H9 (cell line): Measurements from ENCODE around the gene CTXN3. TPM values are rescaled to one million over a fixed set of nuclear protein-coding genes. Genes with fewer than 3 reads are reported as not detected.

Experiments
- DNase-seq: peaks from one replicate; pipeline ENCODE4 v3.0.0-alpha.2; 2017
- H2AFZ ChIP-seq: one replicate; pipeline ENCODE4 v1.6.1; 2013; ENCODE audit warnings: mild to moderate bottlenecking, low read length, control low read depth, moderate library complexity
- H2AK5ac ChIP-seq: 2 replicates; pipeline ENCODE4 v1.6.1; 2013; ENCODE audit warnings: low read length, control low read depth, mixed read lengths; ENCODE audit not compliant: insufficient read length
- H2BK120ac ChIP-seq: one replicate; pipeline ENCODE4 v1.6.1; 2013; ENCODE audit warnings: low read depth, mild to moderate bottlenecking, low read length, control low read depth, inconsistent platforms; ENCODE audit not compliant: poor library complexity, severe bottlenecking
- H2BK12ac ChIP-seq: 2 replicates; pipeline ENCODE4 v1.6.1; 2013; ENCODE audit warnings: low read length, control low read depth, mixed read lengths, low read depth; ENCODE audit not compliant: insufficient read length
- H2BK15ac ChIP-seq: 2 replicates; pipeline ENCODE4 v1.6.1; 2013; ENCODE audit warnings: low read depth, low read length, control low read depth
- H2BK20ac ChIP-seq: one replicate; pipeline ENCODE4 v1.6.1; 2013; ENCODE audit warnings: low read depth, mild to moderate bottlenecking, low read length, control low read depth, inconsistent platforms; ENCODE audit not compliant: poor library complexity, severe bottlenecking
- H2BK5ac ChIP-seq: 2 replicates; pipeline ENCODE4 v1.6.1; 2013; ENCODE audit warnings: low read length, control low read depth, mixed read lengths; ENCODE audit not compliant: insufficient read length
- H3K14ac ChIP-seq: 2 replicates; pipeline ENCODE4 v1.6.1; 2013; ENCODE audit warnings: low read length, control low read depth; ENCODE audit not compliant: insufficient read depth
- H3K18ac ChIP-seq: 2 replicates; pipeline ENCODE4 v1.6.1; 2013; ENCODE audit warnings: low read depth, mild to moderate bottlenecking, mixed read lengths, low read length, control low read depth; ENCODE audit not compliant: insufficient read length
- H3K23ac ChIP-seq: 2 replicates; pipeline ENCODE4 v1.6.1; 2013; ENCODE audit warnings: low read length, control low read depth, mixed read lengths, low read depth; ENCODE audit not compliant: insufficient read length
- H3K23me2 ChIP-seq: 2 replicates; pipeline ENCODE4 v1.6.1; 2013; ENCODE audit warnings: low read depth, mild to moderate bottlenecking, mixed read lengths, low read length, control low read depth; ENCODE audit not compliant: insufficient read length, poor library complexity, severe bottlenecking
- H3K27ac ChIP-seq: 2 replicates; pipeline ENCODE4 v1.5.1; 2013; ENCODE audit warnings: low read length, control low read depth, mixed read lengths, low read depth; ENCODE audit not compliant: insufficient read length
- H3K27me3 ChIP-seq: 2 replicates; pipeline ENCODE4 v1.6.1; 2013; ENCODE audit warnings: low read length, control low read depth, inconsistent platforms; ENCODE audit not compliant: insufficient read depth
- H3K4ac ChIP-seq: 2 replicates; pipeline ENCODE4 v1.6.1; 2013; ENCODE audit warnings: low read depth, mild to moderate bottlenecking, control low read depth, inconsistent platforms, low read length, moderate library complexity
- H3K4me1 ChIP-seq: 2 replicates; pipeline ENCODE4 v1.6.1; 2013; ENCODE audit warnings: low read length, control low read depth, inconsistent platforms; ENCODE audit not compliant: insufficient read depth
- H3K4me2 ChIP-seq: 2 replicates; pipeline ENCODE4 v1.6.1; 2013; ENCODE audit warnings: low read length, control low read depth, mixed read lengths; ENCODE audit not compliant: insufficient read length, insufficient read depth
- H3K56ac ChIP-seq: 2 replicates; pipeline ENCODE4 v1.6.1; 2013; ENCODE audit warnings: low read depth, mild to moderate bottlenecking, mixed read lengths, low read length, control low read depth; ENCODE audit not compliant: insufficient read length
- H3K79me1 ChIP-seq: 2 replicates; pipeline ENCODE4 v1.6.1; 2013; ENCODE audit warnings: low read depth, mild to moderate bottlenecking, moderate library complexity, low read length, control low read depth, inconsistent platforms; ENCODE audit not compliant: insufficient read depth, poor library complexity, severe bottlenecking
- H3K79me2 ChIP-seq: 2 replicates; pipeline ENCODE4 v1.6.1; 2013; ENCODE audit warnings: low read length, control low read depth, inconsistent platforms; ENCODE audit not compliant: insufficient read depth
- H3K9ac ChIP-seq: 2 replicates; pipeline ENCODE4 v1.6.1; 2013; ENCODE audit warnings: low read length, control low read depth, mixed read lengths; ENCODE audit not compliant: insufficient read length; ENCODE audit errors: extremely low read depth
- H3K9me3 ChIP-seq: one replicate; pipeline ENCODE4 v1.6.1; 2013; ENCODE audit warnings: low read depth, low read length, inconsistent platforms; ENCODE audit not compliant: control insufficient read depth
- H3T11ph ChIP-seq: one replicate; pipeline ENCODE4 v1.6.1; 2013; ENCODE audit warnings: mild to moderate bottlenecking, low read length, control low read depth, inconsistent platforms
- H4K20me1 ChIP-seq: one replicate; pipeline ENCODE4 v1.6.1; 2013; ENCODE audit not compliant: control insufficient read depth, insufficient read length, insufficient read depth
- H4K5ac ChIP-seq: 2 replicates; pipeline ENCODE4 v1.6.1; 2013; ENCODE audit warnings: low read depth, mild to moderate bottlenecking, mixed read lengths, low read length, control low read depth; ENCODE audit not compliant: insufficient read length
- H4K8ac ChIP-seq: replicated peaks from 2 replicates; pipeline ENCODE4 v1.6.1; 2013; ENCODE audit warnings: low read length, control low read depth, mixed read lengths, low read depth; ENCODE audit not compliant: insufficient read length
- H4K91ac ChIP-seq: 2 replicates; pipeline ENCODE4 v1.6.1; 2013; ENCODE audit warnings: low read depth, mild to moderate bottlenecking, moderate library complexity, mixed read lengths, low read length, control low read depth; ENCODE audit not compliant: insufficient read length
- H3K27ac Mint-ChIP-seq, 3 experiments: 2 replicates in 2 of 3; 3 replicates in 1 of 3; pipeline ENCODE4 v1.8.0; 2020 to 2021; ENCODE audit warnings: mixed read lengths in 3 of 3, mild to moderate bottlenecking in 1 of 3, moderate library complexity in 1 of 3
- H3K27me3 Mint-ChIP-seq: 2 replicates; pipeline ENCODE4 v1.8.0; 2021; ENCODE audit warnings: low read depth, mild to moderate bottlenecking, moderate library complexity, mixed read lengths
- H3K36me3 Mint-ChIP-seq, 3 experiments: 2 replicates in 2 of 3; 3 replicates in 1 of 3; pipeline ENCODE4 v1.8.0; 2020 to 2021; ENCODE audit warnings: low read depth in 3 of 3, mixed read lengths in 3 of 3; ENCODE audit not compliant: insufficient read depth in 1 of 3
- H3K4me1 Mint-ChIP-seq, 2 experiments: 2 replicates each; pipeline ENCODE4 v1.8.0; 2020; ENCODE audit warnings: mixed read lengths in 2 of 2
- H3K4me3 Mint-ChIP-seq, 2 experiments: 2 replicates in 1 of 2; 3 replicates in 1 of 2; pipeline ENCODE4 v1.8.0; 2020 to 2021; ENCODE audit warnings: mild to moderate bottlenecking in 2 of 2, mixed read lengths in 2 of 2, moderate library complexity in 1 of 2
- H3K9me3 Mint-ChIP-seq, 2 experiments: 2 replicates in 1 of 2; 3 replicates in 1 of 2; pipeline ENCODE4 v1.8.0; 2020; ENCODE audit warnings: mild to moderate bottlenecking in 2 of 2, mixed read lengths in 2 of 2, moderate library complexity in 1 of 2
- CTCF ChIP-seq: fragments of 200-600 bp; sonication (generic); conservative IDR thresholded peaks from 3 replicates; pipeline ENCODE4 v1.8.0; 2021; ENCODE audit warnings: antibody characterized with exemption, mild to moderate bottlenecking
- WGBS: extraction: QIAGEN DNeasy Blood & Tissue Kit; methylation state at CpG from one replicate; pipeline ENCODE4 v1.1.7; 2013; ENCODE audit warnings: missing lambda C conversion rate, low lambda C conversion rate, mixed read lengths; ENCODE audit not compliant: insufficient read length; ENCODE audit errors: extremely low coverage; 5-methylcytosine and 5-hydroxymethylcytosine counted together
- total RNA-seq: library from RNA; stranded (reverse); gene quantifications from 2 replicates; pipeline ENCODE4 v1.2.1, GENCODE V29; 2021

CTXN3 gene
- total RNA-seq, 1 experiment from 2014 or later, result not detected

GRCh38 chr5:127619908-127620479 lies 28.9 kb upstream of the CTXN3 start:
- DNase-seq, result no peak
- H3K9me3 ChIP-seq, result no peaks in the 10 kb centered on the region
- no peak overlapping the region for H2AK5ac ChIP-seq
- H2BK5ac ChIP-seq, result no peak overlapping the region
- H3K27ac ChIP-seq, result no peak overlapping the region
- no peaks in the 10 kb centered on the region for H3K23me2 ChIP-seq
- H3K9me3 Mint-ChIP-seq, result peaks cover 0 to 5% of the 10 kb centered on the region in 2 experiments; a peak in 2 of 5 replicates
- H4K20me1 ChIP-seq, result no peaks in the 10 kb centered on the region
- no peak overlapping the region for H3K9ac ChIP-seq
- no peak overlapping the region for H3T11ph ChIP-seq
- peaks cover 18 to 31% of the 10 kb centered on the region in 2 experiments for H3K4me1 Mint-ChIP-seq
- no peak overlapping the region for H3K4me3 Mint-ChIP-seq
- no peak for TF ChIP-seq CTCF
- H3K27ac Mint-ChIP-seq, result no peak overlapping the region
- H3K56ac ChIP-seq, result no peak overlapping the region
- no peak overlapping the region for H3K4me2 ChIP-seq
- no peaks in the 10 kb centered on the region for H3K27me3 Mint-ChIP-seq
- H4K8ac ChIP-seq, result no peak overlapping the region
- H3K79me2 ChIP-seq, result no peaks in the 10 kb centered on the region
- no peak overlapping the region for H2BK12ac ChIP-seq
- H3K18ac ChIP-seq, result no peak overlapping the region
- H3K36me3 Mint-ChIP-seq, result peaks cover 0 to 7% (median 0%) of the 10 kb centered on the region in 3 experiments; a peak in 2 of 7 replicates
- no peak overlapping the region for H3K4ac ChIP-seq
- H2AFZ ChIP-seq, result no peak overlapping the region
- H3K14ac ChIP-seq, result no peak overlapping the region
- H3K4me1 ChIP-seq, result no peaks in the 10 kb centered on the region
- H2BK120ac ChIP-seq, result no peak overlapping the region
- no CpG with 5 or more reads among the region's 5 CpGs for WGBS
- H2BK20ac ChIP-seq, result no peak overlapping the region
- H4K91ac ChIP-seq, result no peak overlapping the region
- no peak overlapping the region for H2BK15ac ChIP-seq
- no peaks in the 10 kb centered on the region for H3K79me1 ChIP-seq
- no peaks in the 10 kb centered on the region for H3K27me3 ChIP-seq
- H4K5ac ChIP-seq, result no peak overlapping the region
- no peak overlapping the region for H3K23ac ChIP-seq
